HEK293 (cell line): ENCODE data around the gene DGKG.

ENCODE experiments used
- CTCF ChIP-seq: fragments of 450-650 bp; formaldehyde crosslinking; IDR thresholded peaks from 2 replicates; pipeline ENCODE4 v1.5.1; 2016; ENCODE audit warnings: missing biosample characterization, missing genetic modification characterization
- PRDM1 ChIP-seq: fragments of 450-650 bp; formaldehyde crosslinking; IDR thresholded peaks from 2 replicates; pipeline ENCODE4; 2016; ENCODE audit warnings: missing biosample characterization, missing genetic modification characterization
- ZBTB21 ChIP-seq: fragments of 450-650 bp; formaldehyde crosslinking; IDR thresholded peaks from 2 replicates; pipeline ENCODE4 v1.5.1; 2017; ENCODE audit warnings: missing biosample characterization, missing genetic modification characterization
- ZBTB49 ChIP-seq: fragments of 450-650 bp; formaldehyde crosslinking; IDR thresholded peaks from 2 replicates; pipeline ENCODE4 v1.5.1; 2016; ENCODE audit warnings: missing biosample characterization, missing genetic modification characterization, low read depth
- ZFP37 ChIP-seq: fragments of 450-650 bp; formaldehyde crosslinking; IDR thresholded peaks from 2 replicates; pipeline ENCODE4 v1.5.1; 2016; ENCODE audit warnings: missing biosample characterization, missing genetic modification characterization
- ZNF138 ChIP-seq: fragments of 450-650 bp; formaldehyde crosslinking; IDR thresholded peaks from 2 replicates; pipeline ENCODE4 v1.5.1; 2016; ENCODE audit warnings: missing biosample characterization, missing genetic modification characterization, borderline replicate concordance
- ZNF248 ChIP-seq: fragments of 450-650 bp; formaldehyde crosslinking; IDR thresholded peaks from 2 replicates; pipeline ENCODE4 v1.5.1; 2017; ENCODE audit warnings: missing biosample characterization, missing genetic modification characterization
- ZNF274 ChIP-seq, 2 experiments: fragments of 200-500 bp in 1 of 2; fragments of 450-650 bp in 1 of 2; sonication (Bioruptor generic) in 1 of 2; formaldehyde crosslinking in 1 of 2; IDR thresholded peaks; 2 replicates each; pipeline versions ENCODE4 v1.5.1 to v1.6.1; 2014 to 2016; ENCODE audit warnings: borderline replicate concordance in 1 of 2, inconsistent platforms in 1 of 2, low read length in 1 of 2, missing biosample characterization in 1 of 2, missing genetic modification characterization in 1 of 2
- ZNF354C ChIP-seq: fragments of 450-650 bp; formaldehyde crosslinking; IDR thresholded peaks from 2 replicates; pipeline ENCODE4 v1.5.1; 2016; ENCODE audit warnings: missing biosample characterization, missing genetic modification characterization, low read depth, borderline replicate concordance
- ZNF596 ChIP-seq: fragments of 450-650 bp; IDR thresholded peaks from 2 replicates; pipeline ENCODE4 v1.5.0; 2018; ENCODE audit warnings: missing biosample characterization, mild to moderate bottlenecking, missing genetic modification characterization, moderate library complexity
- ZNF639 ChIP-seq: fragments of 450-650 bp; formaldehyde crosslinking; IDR thresholded peaks from 2 replicates; pipeline ENCODE4 v1.5.1; 2016; ENCODE audit warnings: missing biosample characterization, missing genetic modification characterization
- ZSCAN30 ChIP-seq: fragments of 450-650 bp; IDR thresholded peaks from 2 replicates; pipeline ENCODE4 v1.5.1; 2018; ENCODE audit warnings: missing biosample characterization, mild to moderate bottlenecking, missing genetic modification characterization, moderate library complexity

- TF ChIP-seq ZNF596 (no peak), ZNF138 (tag by site-specific recombination) (no peak), CTCF (tag by site-specific recombination) (no peak), PRDM1 (no peak), ZBTB21 (tag by site-specific recombination) (no peak), ZNF274 (IDR thresholded peaks at IDR 0.05; ENCODE audit: low read length) (no peak), ZNF274 (tag by site-specific recombination; IDR thresholded peaks at IDR 0.05; ENCODE audit: borderline replicate concordance) (no peak), ZFP37 (tag by site-specific recombination) (no peak), ZNF248 (no peak), ZSCAN30 (tag by site-specific recombination) (no peak), ZNF639 (tag by site-specific recombination) (no peak), ZBTB49 (tag by site-specific recombination) (no peak), ZNF354C (tag by site-specific recombination) (no peak)
Observed at GRCh38 chr3:186330772-186331460, 31.1 kb downstream of the DGKG start.
